HepG2 (cell line): ENCODE measurements around the gene MAP4K3.

Experiments used
- EP300 ChIP-seq, 3 experiments: sonication (generic) in 1 of 3; formaldehyde crosslinking in 1 of 3; IDR thresholded peaks; 2 replicates each; pipeline versions ENCODE4 v1.5.1 to v1.6.1; 2011 to 2020; ENCODE audit warnings: low read depth in 2 of 3, low read length in 2 of 3, borderline replicate concordance in 1 of 3, improper control_type of control experiment in 1 of 3, mild to moderate bottlenecking in 1 of 3, missing genetic modification reagents in 1 of 3, moderate library complexity in 1 of 3
- JUN ChIP-seq: sonication (generic); formaldehyde crosslinking; IDR thresholded peaks from 2 replicates; pipeline ENCODE4 v1.4.0; 2020; ENCODE audit warnings: mild to moderate bottlenecking, missing genetic modification reagents
- NFIC ChIP-seq: IDR thresholded peaks from 2 replicates; pipeline ENCODE4 v1.6.1; 2012; ENCODE audit warnings: mild to moderate bottlenecking, low read length, inconsistent platforms
- TAF1 ChIP-seq: sonication (generic); formaldehyde crosslinking; IDR thresholded peaks from 2 replicates; pipeline ENCODE4 v1.4.0; 2020; ENCODE audit warnings: missing genetic modification reagents
- THYN1 ChIP-seq: sonication (generic); formaldehyde crosslinking; IDR thresholded peaks from 2 replicates; pipeline ENCODE4 v1.8.1; 2023; ENCODE audit warnings: low read depth, mild to moderate bottlenecking, moderate library complexity, missing genetic modification reagents, borderline replicate concordance
- YY1 ChIP-seq: IDR thresholded peaks from 2 replicates; pipeline ENCODE4 v1.6.1; 2011; ENCODE audit warnings: low read length, low read depth, moderate library complexity, mild to moderate bottlenecking; ENCODE audit not compliant: insufficient read depth, insufficient replicate concordance
- ZNF274 ChIP-seq: sonication (generic); formaldehyde crosslinking; IDR thresholded peaks from 2 replicates; pipeline ENCODE4 v1.5.1; 2020; ENCODE audit warnings: mild to moderate bottlenecking, missing genetic modification reagents
- ZNF562 ChIP-seq: sonication (generic); formaldehyde crosslinking; IDR thresholded peaks from 2 replicates; pipeline ENCODE4 v1.8.0; 2022; ENCODE audit warnings: missing genetic modification reagents, borderline replicate concordance
- TF ChIP-seq, protein P1 (sequence below): sonication (generic); formaldehyde crosslinking; IDR thresholded peaks from 2 replicates; pipeline ENCODE4 v1.5.0; 2020; ENCODE audit warnings: mild to moderate bottlenecking, missing genetic modification reagents, moderate library complexity
- TF ChIP-seq, protein P2 (sequence below): sonication (generic); formaldehyde crosslinking; IDR thresholded peaks from 2 replicates; pipeline ENCODE4 v1.5.0; 2020; ENCODE audit warnings: mild to moderate bottlenecking, missing genetic modification reagents
- TF ChIP-seq, protein P3 (sequence below), 2 experiments: sonication (generic) in 1 of 2; formaldehyde crosslinking in 1 of 2; IDR thresholded peaks; 2 replicates each; pipeline versions ENCODE4 v1.5.1 to v1.6.1; 2011 to 2020; ENCODE audit warnings: borderline replicate concordance in 1 of 2, low read depth in 1 of 2, low read length in 1 of 2, mild to moderate bottlenecking in 1 of 2, missing genetic modification reagents in 1 of 2, moderate library complexity in 1 of 2

- TF ChIP-seq, protein P1, sequence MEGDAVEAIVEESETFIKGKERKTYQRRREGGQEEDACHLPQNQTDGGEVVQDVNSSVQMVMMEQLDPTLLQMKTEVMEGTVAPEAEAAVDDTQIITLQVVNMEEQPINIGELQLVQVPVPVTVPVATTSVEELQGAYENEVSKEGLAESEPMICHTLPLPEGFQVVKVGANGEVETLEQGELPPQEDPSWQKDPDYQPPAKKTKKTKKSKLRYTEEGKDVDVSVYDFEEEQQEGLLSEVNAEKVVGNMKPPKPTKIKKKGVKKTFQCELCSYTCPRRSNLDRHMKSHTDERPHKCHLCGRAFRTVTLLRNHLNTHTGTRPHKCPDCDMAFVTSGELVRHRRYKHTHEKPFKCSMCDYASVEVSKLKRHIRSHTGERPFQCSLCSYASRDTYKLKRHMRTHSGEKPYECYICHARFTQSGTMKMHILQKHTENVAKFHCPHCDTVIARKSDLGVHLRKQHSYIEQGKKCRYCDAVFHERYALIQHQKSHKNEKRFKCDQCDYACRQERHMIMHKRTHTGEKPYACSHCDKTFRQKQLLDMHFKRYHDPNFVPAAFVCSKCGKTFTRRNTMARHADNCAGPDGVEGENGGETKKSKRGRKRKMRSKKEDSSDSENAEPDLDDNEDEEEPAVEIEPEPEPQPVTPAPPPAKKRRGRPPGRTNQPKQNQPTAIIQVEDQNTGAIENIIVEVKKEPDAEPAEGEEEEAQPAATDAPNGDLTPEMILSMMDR (CRISPR knock-in tag) = no peak
- TF ChIP-seq THYN1 (CRISPR knock-in tag) (no peak), NFIC (no peak), EP300 (IDR thresholded peaks at IDR 0.05; ENCODE audit: low read depth in 2 of 2, low read length in 2 of 2) (no peak), EP300 (CRISPR knock-in tag; IDR thresholded peaks at IDR 0.05; ENCODE audit: borderline replicate concordance) (no peak), YY1 (no peak), ZNF274 (CRISPR knock-in tag) (no peak), TAF1 (no peak), JUN (CRISPR knock-in tag) (no peak), ZNF562 (CRISPR knock-in tag) (no peak)
- TF ChIP-seq, protein P2, sequence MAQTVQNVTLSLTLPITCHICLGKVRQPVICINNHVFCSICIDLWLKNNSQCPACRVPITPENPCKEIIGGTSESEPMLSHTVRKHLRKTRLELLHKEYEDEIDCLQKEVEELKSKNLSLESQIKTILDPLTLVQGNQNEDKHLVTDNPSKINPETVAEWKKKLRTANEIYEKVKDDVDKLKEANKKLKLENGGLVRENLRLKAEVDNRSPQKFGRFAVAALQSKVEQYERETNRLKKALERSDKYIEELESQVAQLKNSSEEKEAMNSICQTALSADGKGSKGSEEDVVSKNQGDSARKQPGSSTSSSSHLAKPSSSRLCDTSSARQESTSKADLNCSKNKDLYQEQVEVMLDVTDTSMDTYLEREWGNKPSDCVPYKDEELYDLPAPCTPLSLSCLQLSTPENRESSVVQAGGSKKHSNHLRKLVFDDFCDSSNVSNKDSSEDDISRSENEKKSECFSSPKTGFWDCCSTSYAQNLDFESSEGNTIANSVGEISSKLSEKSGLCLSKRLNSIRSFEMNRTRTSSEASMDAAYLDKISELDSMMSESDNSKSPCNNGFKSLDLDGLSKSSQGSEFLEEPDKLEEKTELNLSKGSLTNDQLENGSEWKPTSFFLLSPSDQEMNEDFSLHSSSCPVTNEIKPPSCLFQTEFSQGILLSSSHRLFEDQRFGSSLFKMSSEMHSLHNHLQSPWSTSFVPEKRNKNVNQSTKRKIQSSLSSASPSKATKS = no peak
- TF ChIP-seq, protein P3, sequence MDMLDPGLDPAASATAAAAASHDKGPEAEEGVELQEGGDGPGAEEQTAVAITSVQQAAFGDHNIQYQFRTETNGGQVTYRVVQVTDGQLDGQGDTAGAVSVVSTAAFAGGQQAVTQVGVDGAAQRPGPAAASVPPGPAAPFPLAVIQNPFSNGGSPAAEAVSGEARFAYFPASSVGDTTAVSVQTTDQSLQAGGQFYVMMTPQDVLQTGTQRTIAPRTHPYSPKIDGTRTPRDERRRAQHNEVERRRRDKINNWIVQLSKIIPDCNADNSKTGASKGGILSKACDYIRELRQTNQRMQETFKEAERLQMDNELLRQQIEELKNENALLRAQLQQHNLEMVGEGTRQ (IDR thresholded peaks at IDR 0.05; ENCODE audit: low read depth, low read length) = no peak
- TF ChIP-seq, protein P3 (CRISPR knock-in tag; IDR thresholded peaks at IDR 0.05; ENCODE audit: borderline replicate concordance) = no peak
These were observed 33.5 kb upstream of the MAP4K3 start for GRCh38 chr2:39470580-39470979.
